GM12872 (cell line): ENCODE results near the gene PNKP.

Experiments used
- CTCF ChIP-seq: IDR thresholded peaks from 3 replicates; pipeline ENCODE4 v1.5.1; 2011; ENCODE audit warnings: low read depth, mild to moderate bottlenecking, low read length, moderate library complexity; ENCODE audit not compliant: insufficient read depth

Gene PNKP

GRCh38 chr19:49908480-49909420, 41.4 kb upstream of the PNKP start:
- TF ChIP-seq CTCF, result no peak

GRCh38 chr19:49907745-49908446, 40.5 kb upstream of the PNKP start:
- no peak for TF ChIP-seq CTCF

GRCh38 chr19:49906879-49907564, 39.6 kb upstream of the PNKP start:
- no peak for TF ChIP-seq CTCF

GRCh38 chr19:49904136-49904535, 36.8 kb upstream of the PNKP start:
- no peak for TF ChIP-seq CTCF

- no peak for TF ChIP-seq CTCF
Measured at GRCh38 chr19:49896863-49897621, 29.7 kb upstream of the PNKP start, which contains the start of gene IL4I1. Gene IL4I1 (minus strand): TSS chr19:49896887. CDS start chr19:49896160, 727 bp downstream.

- no peak for TF ChIP-seq CTCF
Measured at GRCh38 chr19:49895566-49896297, 28.4 kb upstream of the PNKP start.
